ENCODE results near the gene IQUB.
"Not testable (repeated sequence)": the region's sequence is repeated elsewhere in the genome, so short reads cannot be mapped to it uniquely, and the experiment has no call there.

Gene IQUB

GRCh38 chr7:123485721-123486120 is 48.7 kb downstream of the IQUB start:
- no peak for DNase-seq (ENCODE audit: low spot score)

- no peak for DNase-seq (ENCODE audit: low spot score)
These were observed 49.2 kb downstream of the IQUB start for GRCh38 chr7:123485187-123485586.

GRCh38 chr7:123484199-123484598 is 50.2 kb downstream of the IQUB start:
- DNase-seq (ENCODE audit: low spot score), result no peak

- no peak for DNase-seq (ENCODE audit: low spot score)
These were observed 54.3 kb downstream of the IQUB start for GRCh38 chr7:123480107-123480506.

GRCh38 chr7:123478056-123478455 is 56.3 kb downstream of the IQUB start:
- DNase-seq (ENCODE audit: low spot score), result not testable (repeated sequence)

- DNase-seq (ENCODE audit: low spot score), result no peak
These were observed 61.5 kb downstream of the IQUB start for GRCh38 chr7:123472750-123473445.

GRCh38 chr7:123472327-123472726 is 62.1 kb downstream of the IQUB start:
- no peak for DNase-seq (ENCODE audit: low spot score)

- no peak for DNase-seq (ENCODE audit: low spot score)
These were observed 66.1 kb downstream of the IQUB start for GRCh38 chr7:123468303-123468702.

- DNase-seq (ENCODE audit: low spot score), result no peak
These were observed 70.5 kb downstream of the IQUB start for GRCh38 chr7:123463890-123464289.

- no peak for DNase-seq (ENCODE audit: low spot score)
These were observed 73.8 kb downstream of the IQUB start for GRCh38 chr7:123460616-123461015.

GRCh38 chr7:123455965-123456470 is 78.4 kb downstream of the IQUB start:
- DNase-seq (ENCODE audit: low spot score), result no peak

- DNase-seq (ENCODE audit: low spot score), result no peak
These were observed 94.3 kb downstream of the IQUB start for GRCh38 chr7:123440101-123440548.

- no peak for DNase-seq (ENCODE audit: low spot score)
These were observed 95.2 kb downstream of the IQUB start for GRCh38 chr7:123439191-123439590.

GRCh38 chr7:123437447-123437995 is 96.9 kb downstream of the IQUB start:
- no peak for DNase-seq (ENCODE audit: low spot score)

GRCh38 chr7:123435080-123435700 is 99.2 kb downstream of the IQUB start:
- no peak for DNase-seq (ENCODE audit: low spot score)

- DNase-seq (ENCODE audit: low spot score), result no peak
These were observed 100.7 kb downstream of the IQUB start for GRCh38 chr7:123433665-123434064.

GRCh38 chr7:123432601-123433000 is 101.8 kb downstream of the IQUB start:
- DNase-seq (ENCODE audit: low spot score), result no peak

GRCh38 chr7:123431075-123431614 is 103.2 kb downstream of the IQUB start:
- no peak for DNase-seq (ENCODE audit: low spot score)

GRCh38 chr7:123425246-123425645 is 109.1 kb downstream of the IQUB start:
- DNase-seq (ENCODE audit: low spot score), result no peak

GRCh38 chr7:123424463-123424862 is 109.9 kb downstream of the IQUB start:
- DNase-seq (ENCODE audit: low spot score), result no peak

GRCh38 chr7:123423622-123424021 is 110.8 kb downstream of the IQUB start:
- DNase-seq (ENCODE audit: low spot score), result no peak

GRCh38 chr7:123417580-123417979 is 116.8 kb downstream of the IQUB start:
- DNase-seq (ENCODE audit: low spot score), result no peak

- DNase-seq (ENCODE audit: low spot score), result no peak
These were observed 118.8 kb downstream of the IQUB start for GRCh38 chr7:123415625-123416024.

All from putamen (tissue), 1 donor.